ENCODE data around the gene PGS1. TPM values are rescaled to one million over a fixed set of nuclear protein-coding genes. Genes with fewer than 3 reads are reported as not detected.

The PGS1 gene
- total and polyA plus RNA-seq, 2 of the 8 experiments (the other 6 are each of a cell fraction or from before 2014, with no cell fraction given): 46.7 to 60.0 TPM

- H3K27ac ChIP-seq (ENCODE audit: low read depth, low read length): no peak overlapping the region
- no peak for FAIRE-seq
- no peak overlapping the region for H4K91ac ChIP-seq (replicated peaks; ENCODE audit: insufficient read length, low read length)
- no peak overlapping the region for H3K56ac ChIP-seq (replicated peaks; ENCODE audit: insufficient read length, low read depth, low read length)
- POLR2A ChIA-PET (ENCODE audit: partially characterized antibody): no interaction called here
- H4K8ac ChIP-seq (ENCODE audit: extremely low read depth, insufficient read depth, low read length): no peak overlapping the region
- H3K4ac ChIP-seq (replicated peaks; ENCODE audit: insufficient read length, low read depth, low read length): no peak overlapping the region
- no peaks in the 10 kb centered on the region for H3K23me2 ChIP-seq (ENCODE audit: low read depth, low read length)
- H2BK5ac ChIP-seq (ENCODE audit: low read depth, low read length): no peak overlapping the region
- no peaks in the 10 kb centered on the region for H3K79me2 ChIP-seq (ENCODE audit: control insufficient read depth in 1 of 2, insufficient read depth in 2 of 2, low read length in 2 of 2)
- H4K5ac ChIP-seq (ENCODE audit: insufficient read length, low read depth, low read length): no peak overlapping the region
- H3K9me3 ChIP-seq (ENCODE audit: insufficient read depth in 2 of 2, low read depth in 1 of 2, low read length in 1 of 2): no peaks in the 10 kb centered on the region
- no peak overlapping the region for H3K9ac ChIP-seq (replicated peaks in 1 of 4; ENCODE audit: extremely low read depth in 1 of 4, low read depth in 3 of 4, low read length in 3 of 4)
- no peaks in the 10 kb centered on the region for H3K27me3 ChIP-seq (replicated peaks in 1 of 4; ENCODE audit: control insufficient read depth in 3 of 4, extremely low read depth in 1 of 4, insufficient read depth in 3 of 4, low read length in 3 of 4)
- no peak overlapping the region for H2BK120ac ChIP-seq (replicated peaks; ENCODE audit: low read depth, low read length)
- peaks cover 0 to 20% (median 10%) of the 10 kb centered on the region in 4 experiments; a peak in 6 of 7 replicates for H3K4me1 ChIP-seq (replicated peaks in 1 of 4; ENCODE audit: control insufficient read depth in 3 of 4, insufficient read depth in 4 of 4, low read length in 3 of 4)
- TF ChIP-seq PHF8 (conservative IDR thresholded peaks at IDR 0.05; ENCODE audit: low read depth, low read length): no peak
- no peak for TF ChIP-seq ATF2 (IDR thresholded peaks at IDR 0.05; ENCODE audit: low read length)
- TF ChIP-seq SIX5 (IDR thresholded peaks at IDR 0.05; ENCODE audit: low read depth, low read length): no peak
- TF ChIP-seq KDM1A (IDR thresholded peaks at IDR 0.05; ENCODE audit: borderline replicate concordance, low read length): no peak
- TF ChIP-seq POLR2AphosphoS5 (IDR thresholded peaks at IDR 0.05; ENCODE audit: low read depth, low read length): no peak
- no peak for TF ChIP-seq BRCA1 (IDR thresholded peaks at IDR 0.05; ENCODE audit: low read depth, low read length)
- no peak for TF ChIP-seq CTCF (IDR thresholded peaks at IDR 0.05; ENCODE audit: control extremely low read depth in 1 of 3, insufficient read depth in 1 of 3, low read depth in 1 of 3, low read length in 3 of 3)
- no peak overlapping the region for H2AFZ ChIP-seq (ENCODE audit: low read length)
- no peaks in the 10 kb centered on the region for H4K20me1 ChIP-seq (replicated peaks in 1 of 2; ENCODE audit: control insufficient read depth in 1 of 2, insufficient read depth in 2 of 2, low read length in 2 of 2)
- no peak overlapping the region for H3K23ac ChIP-seq (ENCODE audit: insufficient read length)
- no peaks in the 10 kb centered on the region for H3K79me1 ChIP-seq (ENCODE audit: low read depth, low read length)
- H3K4me3 ChIP-seq (ENCODE audit: extremely low read depth in 1 of 4, insufficient read depth in 2 of 4, low read depth in 3 of 4, low read length in 4 of 4): no peak overlapping the region
- H2BK15ac ChIP-seq (ENCODE audit: low read length): no peak overlapping the region
- no peak overlapping the region for H3K4me2 ChIP-seq (ENCODE audit: insufficient read depth in 1 of 2, low read depth in 2 of 2, low read length in 2 of 2)
- CTCF ChIA-PET (ENCODE audit: partially characterized antibody): interaction anchor here (2.0 to 4.1 kb wide), 2 partner anchors 8 to 11 kb away, joined by 8 to 16 read pairs; no protein-coding TSS in a partner anchor
- H2BK12ac ChIP-seq (ENCODE audit: low read depth, low read length): no peak overlapping the region
- no peak overlapping the region for H2BK20ac ChIP-seq (ENCODE audit: low read length)
- no peak overlapping the region for H2AK5ac ChIP-seq (ENCODE audit: low read depth, low read length)
- H3K14ac ChIP-seq (ENCODE audit: insufficient read length): no peak overlapping the region
- H3K36me3 ChIP-seq (ENCODE audit: control insufficient read depth in 2 of 4, insufficient read depth in 4 of 4, low read length in 3 of 4): no peaks in the 10 kb centered on the region
- DNase-seq (ENCODE audit: low read depth in 1 of 2, low spot score in 2 of 2): no peak
- no peak overlapping the region for H3K18ac ChIP-seq (ENCODE audit: extremely low read depth, low read length)
- WGBS, 2 experiments (ENCODE audit: extremely low coverage in 1 of 2, insufficient coverage in 1 of 2, insufficient read length in 1 of 2, insufficient replicate concordance in 2 of 2, low coverage in 1 of 2, low lambda C conversion rate in 2 of 2, missing lambda C conversion rate in 1 of 2): 96% methylated on average over 7 of the region's 10 CpGs; no CpG with 5 or more reads in 1 of the 2 experiments
Measured at GRCh38 chr17:78438271-78438691, 59.8 kb downstream of the PGS1 start.
